ENCODE measurements around the gene SH2D6. TPM values are rescaled to one million over a fixed set of nuclear protein-coding genes. Genes with fewer than 3 reads are reported as not detected.

SH2D6 gene
- total and polyA plus RNA-seq, 2 experiments from 2014 or later, result 0.27 to 2.8 TPM

- H3K9me3 ChIP-seq (ENCODE audit: low read depth), result no peaks in the 10 kb centered on the region
- WGBS (ENCODE audit: low lambda C conversion rate, missing lambda C conversion rate), result 81% methylated on average over 7 of the region's 7 CpGs
- DNase-seq (ENCODE audit: low spot score), result no peak
- H3K27ac ChIP-seq, result no peak overlapping the region
- H3K4me1 ChIP-seq (ENCODE audit: insufficient read depth), result peaks cover 23% of the 10 kb centered on the region
- no peak overlapping the region for H2AFZ ChIP-seq
- no peaks in the 10 kb centered on the region for H3K9me2 ChIP-seq (replicated peaks; ENCODE audit: insufficient read depth)
- TF ChIP-seq EZH2phosphoT487 (IDR thresholded peaks at IDR 0.05; ENCODE audit: low read depth, severe bottlenecking, unreplicated experiment) (no peak), CTCF (IDR thresholded peaks at IDR 0.05; ENCODE audit: poor library complexity) (no peak), EZH2 (IDR thresholded peaks at IDR 0.05; ENCODE audit: borderline replicate concordance) (no peak)
- no peaks in the 10 kb centered on the region for H4K20me1 ChIP-seq (ENCODE audit: insufficient read depth, poor library complexity, severe bottlenecking)
- no peaks in the 10 kb centered on the region for H3K27me3 ChIP-seq
- H3K79me2 ChIP-seq, result no peaks in the 10 kb centered on the region
- no peak overlapping the region for H3K4me3 ChIP-seq
- H3K4me2 ChIP-seq, result no peak overlapping the region
- no peaks in the 10 kb centered on the region for H3K36me3 ChIP-seq (replicated peaks; ENCODE audit: insufficient read depth, low read depth)
These were observed 9.9 kb downstream of the SH2D6 start for GRCh38 chr2:85428343-85428881.

- peak overlapping the region; percentile 88 for H3K27ac ChIP-seq
These were observed 10.9 kb downstream of the SH2D6 start for GRCh38 chr2:85429213-85429923.

GRCh38 chr2:85429924-85430289, 11.4 kb downstream of the SH2D6 start:
- H3K4me1 ChIP-seq (ENCODE audit: insufficient read depth), result peaks cover 31% of the 10 kb centered on the region
- H3K9me2 ChIP-seq (replicated peaks; ENCODE audit: insufficient read depth), result no peaks in the 10 kb centered on the region
- DNase-seq (ENCODE audit: low spot score), result no peak
- no peaks in the 10 kb centered on the region for H4K20me1 ChIP-seq (ENCODE audit: insufficient read depth, poor library complexity, severe bottlenecking)
- no peaks in the 10 kb centered on the region for H3K36me3 ChIP-seq (replicated peaks; ENCODE audit: insufficient read depth, low read depth)
- H3K27me3 ChIP-seq, result no peaks in the 10 kb centered on the region
- TF ChIP-seq EZH2phosphoT487 (IDR thresholded peaks at IDR 0.05; ENCODE audit: low read depth, severe bottlenecking, unreplicated experiment) (no peak), CTCF (IDR thresholded peaks at IDR 0.05; ENCODE audit: poor library complexity) (no peak), EZH2 (IDR thresholded peaks at IDR 0.05; ENCODE audit: borderline replicate concordance) (no peak)
- no peaks in the 10 kb centered on the region for H3K79me2 ChIP-seq
- no peaks in the 10 kb centered on the region for H3K9me3 ChIP-seq (ENCODE audit: low read depth)
- H3K4me2 ChIP-seq, result no peak overlapping the region
- H3K4me3 ChIP-seq, result no peak overlapping the region
- WGBS (ENCODE audit: low lambda C conversion rate, missing lambda C conversion rate), result 91% methylated on average over 2 of the region's 2 CpGs
- no peak overlapping the region for H2AFZ ChIP-seq
- H3K27ac ChIP-seq, result peak overlapping the region; percentile 88

More at GRCh38 chr2:85429213-85429923, 10.9 kb downstream of the SH2D6 start:
- whole genome bisulfite sequencing (ENCODE audit: low lambda C conversion rate, missing lambda C conversion rate), result 83% methylated on average over 12 of the region's 12 CpGs
- H3K79me2 ChIP-seq, result no peaks in the 10 kb centered on the region
- no peaks in the 10 kb centered on the region for H3K27me3 ChIP-seq
- H3K9me3 ChIP-seq (ENCODE audit: low read depth), result no peaks in the 10 kb centered on the region
- H2AFZ ChIP-seq, result no peak overlapping the region
- no peaks in the 10 kb centered on the region for H4K20me1 ChIP-seq (ENCODE audit: insufficient read depth, poor library complexity, severe bottlenecking)
- H3K4me1 ChIP-seq (ENCODE audit: insufficient read depth), result peaks cover 31% of the 10 kb centered on the region
- H3K4me2 ChIP-seq, result no peak overlapping the region
- no peak overlapping the region for H3K4me3 ChIP-seq
- TF ChIP-seq EZH2 (IDR thresholded peaks at IDR 0.05; ENCODE audit: borderline replicate concordance) (no peak), CTCF (IDR thresholded peaks at IDR 0.05; ENCODE audit: poor library complexity) (no peak), EZH2phosphoT487 (IDR thresholded peaks at IDR 0.05; ENCODE audit: low read depth, severe bottlenecking, unreplicated experiment) (no peak)
- no peak for DNase-seq (ENCODE audit: low spot score)
- no peaks in the 10 kb centered on the region for H3K9me2 ChIP-seq (replicated peaks; ENCODE audit: insufficient read depth)
- H3K36me3 ChIP-seq (replicated peaks; ENCODE audit: insufficient read depth, low read depth), result no peaks in the 10 kb centered on the region
